ENCODE measurements around the gene PHF10.

PHF10 gene

DNA sequence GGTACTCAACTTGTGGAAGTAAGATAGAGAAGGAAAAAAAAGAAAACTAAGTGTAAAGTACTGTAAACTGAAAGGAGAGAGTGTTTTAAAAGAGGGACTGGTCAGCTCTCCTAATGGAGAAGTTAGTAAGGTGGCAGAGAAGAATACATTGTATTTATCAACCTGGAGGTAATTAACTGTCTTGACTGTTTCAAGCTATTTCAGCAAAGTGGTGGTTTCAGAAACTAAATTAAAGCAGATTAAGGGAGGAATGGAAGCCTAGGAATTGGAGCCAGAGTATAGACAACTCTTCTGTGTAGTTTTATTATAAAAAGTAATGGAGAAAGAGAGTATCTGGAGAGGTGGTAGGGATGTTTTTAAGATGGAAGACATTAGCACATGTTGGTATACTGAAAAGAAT lies 2.7 kb upstream of the PHF10 start:
- TF ChIP-seq RARB (CRISPR knock-in tag; IDR thresholded peaks at IDR 0.05) (no peak), ZC3H10 (CRISPR knock-in tag; IDR thresholded peaks at IDR 0.05) (no peak), ESRRG (CRISPR knock-in tag; IDR thresholded peaks at IDR 0.05) (no peak), OSR1 (CRISPR knock-in tag; IDR thresholded peaks at IDR 0.05) (no peak), TCF4 (CRISPR knock-in tag; IDR thresholded peaks at IDR 0.05; ENCODE audit: borderline replicate concordance) (no peak), PPARA (CRISPR knock-in tag; IDR thresholded peaks at IDR 0.05; ENCODE audit: borderline replicate concordance) (no peak), SNAI2 (CRISPR knock-in tag; IDR thresholded peaks at IDR 0.05) (no peak), TOX (CRISPR knock-in tag; IDR thresholded peaks at IDR 0.05; ENCODE audit: borderline replicate concordance) (no peak), GLIS3 (CRISPR knock-in tag; IDR thresholded peaks at IDR 0.05) (no peak), ZFP30 (CRISPR knock-in tag; IDR thresholded peaks at IDR 0.05) (no peak), ARNTL (CRISPR knock-in tag; IDR thresholded peaks at IDR 0.05; ENCODE audit: borderline replicate concordance, low read depth) (no peak), ZFP3 (CRISPR knock-in tag; IDR thresholded peaks at IDR 0.05) (no peak), ZNF8 (CRISPR knock-in tag; IDR thresholded peaks at IDR 0.05) (no peak)
- TF ChIP-seq, protein P1, sequence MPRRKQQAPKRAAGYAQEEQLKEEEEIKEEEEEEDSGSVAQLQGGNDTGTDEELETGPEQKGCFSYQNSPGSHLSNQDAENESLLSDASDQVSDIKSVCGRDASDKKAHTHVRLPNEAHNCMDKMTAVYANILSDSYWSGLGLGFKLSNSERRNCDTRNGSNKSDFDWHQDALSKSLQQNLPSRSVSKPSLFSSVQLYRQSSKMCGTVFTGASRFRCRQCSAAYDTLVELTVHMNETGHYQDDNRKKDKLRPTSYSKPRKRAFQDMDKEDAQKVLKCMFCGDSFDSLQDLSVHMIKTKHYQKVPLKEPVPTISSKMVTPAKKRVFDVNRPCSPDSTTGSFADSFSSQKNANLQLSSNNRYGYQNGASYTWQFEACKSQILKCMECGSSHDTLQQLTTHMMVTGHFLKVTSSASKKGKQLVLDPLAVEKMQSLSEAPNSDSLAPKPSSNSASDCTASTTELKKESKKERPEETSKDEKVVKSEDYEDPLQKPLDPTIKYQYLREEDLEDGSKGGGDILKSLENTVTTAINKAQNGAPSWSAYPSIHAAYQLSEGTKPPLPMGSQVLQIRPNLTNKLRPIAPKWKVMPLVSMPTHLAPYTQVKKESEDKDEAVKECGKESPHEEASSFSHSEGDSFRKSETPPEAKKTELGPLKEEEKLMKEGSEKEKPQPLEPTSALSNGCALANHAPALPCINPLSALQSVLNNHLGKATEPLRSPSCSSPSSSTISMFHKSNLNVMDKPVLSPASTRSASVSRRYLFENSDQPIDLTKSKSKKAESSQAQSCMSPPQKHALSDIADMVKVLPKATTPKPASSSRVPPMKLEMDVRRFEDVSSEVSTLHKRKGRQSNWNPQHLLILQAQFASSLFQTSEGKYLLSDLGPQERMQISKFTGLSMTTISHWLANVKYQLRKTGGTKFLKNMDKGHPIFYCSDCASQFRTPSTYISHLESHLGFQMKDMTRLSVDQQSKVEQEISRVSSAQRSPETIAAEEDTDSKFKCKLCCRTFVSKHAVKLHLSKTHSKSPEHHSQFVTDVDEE (CRISPR knock-in tag; IDR thresholded peaks at IDR 0.05): no peak
- TF ChIP-seq, protein P2, sequence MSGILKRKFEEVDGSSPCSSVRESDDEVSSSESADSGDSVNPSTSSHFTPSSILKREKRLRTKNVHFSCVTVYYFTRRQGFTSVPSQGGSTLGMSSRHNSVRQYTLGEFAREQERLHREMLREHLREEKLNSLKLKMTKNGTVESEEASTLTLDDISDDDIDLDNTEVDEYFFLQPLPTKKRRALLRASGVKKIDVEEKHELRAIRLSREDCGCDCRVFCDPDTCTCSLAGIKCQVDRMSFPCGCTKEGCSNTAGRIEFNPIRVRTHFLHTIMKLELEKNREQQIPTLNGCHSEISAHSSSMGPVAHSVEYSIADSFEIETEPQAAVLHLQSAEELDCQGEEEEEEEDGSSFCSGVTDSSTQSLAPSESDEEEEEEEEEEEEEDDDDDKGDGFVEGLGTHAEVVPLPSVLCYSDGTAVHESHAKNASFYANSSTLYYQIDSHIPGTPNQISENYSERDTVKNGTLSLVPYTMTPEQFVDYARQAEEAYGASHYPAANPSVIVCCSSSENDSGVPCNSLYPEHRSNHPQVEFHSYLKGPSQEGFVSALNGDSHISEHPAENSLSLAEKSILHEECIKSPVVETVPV (CRISPR knock-in tag; IDR thresholded peaks at IDR 0.05): no peak
- TF ChIP-seq, protein P3, sequence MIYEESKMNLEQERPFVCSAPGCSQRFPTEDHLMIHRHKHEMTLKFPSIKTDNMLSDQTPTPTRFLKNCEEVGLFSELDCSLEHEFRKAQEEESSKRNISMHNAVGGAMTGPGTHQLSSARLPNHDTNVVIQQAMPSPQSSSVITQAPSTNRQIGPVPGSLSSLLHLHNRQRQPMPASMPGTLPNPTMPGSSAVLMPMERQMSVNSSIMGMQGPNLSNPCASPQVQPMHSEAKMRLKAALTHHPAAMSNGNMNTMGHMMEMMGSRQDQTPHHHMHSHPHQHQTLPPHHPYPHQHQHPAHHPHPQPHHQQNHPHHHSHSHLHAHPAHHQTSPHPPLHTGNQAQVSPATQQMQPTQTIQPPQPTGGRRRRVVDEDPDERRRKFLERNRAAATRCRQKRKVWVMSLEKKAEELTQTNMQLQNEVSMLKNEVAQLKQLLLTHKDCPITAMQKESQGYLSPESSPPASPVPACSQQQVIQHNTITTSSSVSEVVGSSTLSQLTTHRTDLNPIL (CRISPR knock-in tag; IDR thresholded peaks at IDR 0.05; ENCODE audit: low read depth): no peak
- ATAC-seq: no peak

DNA sequence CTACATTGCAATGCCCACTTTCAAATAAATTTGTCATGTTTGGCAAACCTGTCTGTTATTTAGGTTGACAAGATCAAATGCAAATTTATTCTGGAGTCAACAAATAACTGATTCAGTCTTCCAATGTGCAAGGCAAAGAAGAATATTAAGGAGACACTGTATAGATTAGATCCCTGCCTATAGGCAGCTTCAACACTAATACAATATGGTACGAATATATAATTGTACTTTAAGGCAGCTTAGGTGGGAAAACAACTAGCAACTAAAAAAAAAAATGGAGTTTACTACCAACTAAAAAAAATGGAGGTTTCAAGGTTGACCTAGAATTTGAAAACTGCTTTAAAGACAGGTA lies 1.7 kb upstream of the PHF10 start:
- ATAC-seq: no peak
- TF ChIP-seq PPARA (CRISPR knock-in tag; IDR thresholded peaks at IDR 0.05; ENCODE audit: borderline replicate concordance) (no peak), RARB (CRISPR knock-in tag; IDR thresholded peaks at IDR 0.05) (no peak), OSR1 (CRISPR knock-in tag; IDR thresholded peaks at IDR 0.05) (no peak)
- TF ChIP-seq, protein P2 (CRISPR knock-in tag; IDR thresholded peaks at IDR 0.05): no peak

DNA sequence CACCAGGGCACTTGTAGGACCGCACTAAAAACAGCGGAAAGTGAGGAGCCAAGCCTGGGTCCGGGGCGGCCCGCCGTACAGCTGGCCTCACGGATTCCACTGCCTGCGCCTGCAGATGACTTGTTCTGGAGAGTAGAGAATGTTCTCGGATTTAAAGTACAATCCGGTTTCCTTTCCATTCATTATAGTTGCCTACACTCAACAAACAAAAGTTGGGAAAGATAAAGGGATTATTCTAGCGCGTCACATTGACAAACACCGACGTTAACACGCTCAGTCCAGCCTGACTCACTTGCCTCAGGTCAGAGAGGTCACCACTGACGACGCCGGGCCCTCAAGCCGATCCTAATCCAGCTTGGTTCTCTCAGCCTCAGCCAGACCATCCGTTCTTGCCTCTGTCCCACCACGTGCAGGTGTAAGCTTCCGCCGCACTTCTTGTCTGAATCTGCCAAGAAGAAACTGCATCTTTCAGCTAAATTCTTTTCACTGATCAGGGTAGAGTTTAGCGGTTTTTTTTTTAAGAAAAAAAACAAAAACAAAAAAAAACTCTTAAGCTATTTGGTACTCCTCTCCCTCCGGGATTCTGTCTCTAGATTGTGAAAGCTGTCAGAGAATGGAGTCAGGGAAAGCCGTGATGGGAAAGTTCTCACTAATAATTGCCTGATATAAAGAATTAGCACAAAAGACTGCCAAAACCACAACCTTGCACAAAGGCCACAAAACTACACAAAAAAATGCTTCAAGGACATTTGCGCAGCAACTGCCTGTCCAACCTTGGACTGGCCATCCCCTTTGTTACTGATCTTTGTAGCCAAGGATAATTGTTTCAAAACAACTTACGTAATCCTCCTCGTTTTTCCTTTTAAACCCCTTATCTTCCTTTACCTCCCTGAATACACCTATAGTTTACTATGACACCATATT lies 1.1 kb upstream of the PHF10 start:
- TF ChIP-seq ZFP30 (CRISPR knock-in tag; IDR thresholded peaks at IDR 0.05): no peak
- TF ChIP-seq, protein P4, sequence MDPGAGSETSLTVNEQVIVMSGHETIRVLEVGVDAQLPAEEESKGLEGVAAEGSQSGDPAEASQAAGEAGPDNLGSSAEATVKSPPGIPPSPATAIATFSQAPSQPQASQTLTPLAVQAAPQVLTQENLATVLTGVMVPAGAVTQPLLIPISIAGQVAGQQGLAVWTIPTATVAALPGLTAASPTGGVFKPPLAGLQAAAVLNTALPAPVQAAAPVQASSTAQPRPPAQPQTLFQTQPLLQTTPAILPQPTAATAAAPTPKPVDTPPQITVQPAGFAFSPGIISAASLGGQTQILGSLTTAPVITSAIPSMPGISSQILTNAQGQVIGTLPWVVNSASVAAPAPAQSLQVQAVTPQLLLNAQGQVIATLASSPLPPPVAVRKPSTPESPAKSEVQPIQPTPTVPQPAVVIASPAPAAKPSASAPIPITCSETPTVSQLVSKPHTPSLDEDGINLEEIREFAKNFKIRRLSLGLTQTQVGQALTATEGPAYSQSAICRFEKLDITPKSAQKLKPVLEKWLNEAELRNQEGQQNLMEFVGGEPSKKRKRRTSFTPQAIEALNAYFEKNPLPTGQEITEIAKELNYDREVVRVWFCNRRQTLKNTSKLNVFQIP (CRISPR knock-in tag; IDR thresholded peaks at IDR 0.05; ENCODE audit: borderline replicate concordance, low read depth): no peak
- ATAC-seq: peak; percentile 65

DNA sequence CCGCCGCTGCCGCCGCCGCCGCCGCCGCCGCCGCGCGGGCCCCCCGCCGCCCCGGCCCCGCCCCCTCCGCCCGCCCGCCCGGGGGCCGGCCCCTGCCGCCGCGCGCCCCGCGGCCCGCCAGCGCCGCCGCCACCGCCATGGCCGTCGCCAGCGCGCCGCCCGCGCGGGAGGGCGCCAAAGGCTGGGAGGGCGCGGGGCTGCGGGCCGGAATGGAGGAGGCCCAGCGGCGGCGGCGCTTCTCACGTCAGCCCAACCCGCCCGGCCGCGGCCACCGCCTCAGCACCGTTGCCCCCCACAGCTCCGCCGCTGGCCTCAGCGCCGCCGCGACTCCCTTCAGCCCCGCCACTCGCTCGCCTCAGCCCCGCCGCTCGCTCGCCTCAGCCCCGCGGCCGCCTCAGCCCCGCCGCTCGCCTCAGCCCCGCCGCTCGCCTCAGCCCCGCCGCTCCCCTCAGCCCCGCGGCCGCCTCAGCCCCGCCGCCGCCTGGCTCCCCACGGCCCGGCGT lies 258 bp downstream of the PHF10 start:
- ATAC-seq: peak; percentile 4
- TF ChIP-seq, protein P5, sequence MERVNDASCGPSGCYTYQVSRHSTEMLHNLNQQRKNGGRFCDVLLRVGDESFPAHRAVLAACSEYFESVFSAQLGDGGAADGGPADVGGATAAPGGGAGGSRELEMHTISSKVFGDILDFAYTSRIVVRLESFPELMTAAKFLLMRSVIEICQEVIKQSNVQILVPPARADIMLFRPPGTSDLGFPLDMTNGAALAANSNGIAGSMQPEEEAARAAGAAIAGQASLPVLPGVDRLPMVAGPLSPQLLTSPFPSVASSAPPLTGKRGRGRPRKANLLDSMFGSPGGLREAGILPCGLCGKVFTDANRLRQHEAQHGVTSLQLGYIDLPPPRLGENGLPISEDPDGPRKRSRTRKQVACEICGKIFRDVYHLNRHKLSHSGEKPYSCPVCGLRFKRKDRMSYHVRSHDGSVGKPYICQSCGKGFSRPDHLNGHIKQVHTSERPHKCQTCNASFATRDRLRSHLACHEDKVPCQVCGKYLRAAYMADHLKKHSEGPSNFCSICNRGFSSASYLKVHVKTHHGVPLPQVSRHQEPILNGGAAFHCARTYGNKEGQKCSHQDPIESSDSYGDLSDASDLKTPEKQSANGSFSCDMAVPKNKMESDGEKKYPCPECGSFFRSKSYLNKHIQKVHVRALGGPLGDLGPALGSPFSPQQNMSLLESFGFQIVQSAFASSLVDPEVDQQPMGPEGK (CRISPR knock-in tag; IDR thresholded peaks at IDR 0.05; ENCODE audit: borderline replicate concordance): no peak
- TF ChIP-seq ZFP30 (CRISPR knock-in tag; IDR thresholded peaks at IDR 0.05) (no peak), RARB (CRISPR knock-in tag; IDR thresholded peaks at IDR 0.05) (no peak), ISL1 (CRISPR knock-in tag; IDR thresholded peaks at IDR 0.05) (no peak)

Measured in SK-N-SH treated with all-trans-retinoic acid at 6 μM for 48 hours (cell line).